CD14-positive monocyte (primary cell): ENCODE data around the gene WDFY4. TPM values are rescaled to one million over a fixed set of nuclear protein-coding genes. Genes with fewer than 3 reads are reported as not detected.

Experiments
- DNase-seq, 3 donors: peaks; one replicate each; pipeline ENCODE4 v3.0.0-alpha.2; 2011 to 2022
- H2AFZ ChIP-seq: 2 replicates; pipeline ENCODE4 v1.6.0; 2012; ENCODE audit warnings: mild to moderate bottlenecking, low read depth, low read length, inconsistent platforms; ENCODE audit not compliant: insufficient read depth, poor library complexity, severe bottlenecking
- H3K27ac ChIP-seq, 2 donors: 1 replicate in 1 of 2; 2 replicates in 1 of 2; pipeline ENCODE4 v1.5.1; 2012 to 2013; ENCODE audit warnings: low read length in 2 of 2, control low read depth in 1 of 2, inconsistent platforms in 1 of 2, low read depth in 1 of 2, mild to moderate bottlenecking in 1 of 2
- H3K27me3 ChIP-seq, 2 donors: one replicate each; pipeline versions ENCODE4 v1.6.0 to v1.6.1; 2011 to 2013; ENCODE audit warnings: low read length in 2 of 2; ENCODE audit not compliant: control insufficient read depth in 2 of 2, insufficient read depth in 2 of 2
- H3K36me3 ChIP-seq, 2 donors: replicated peaks in 1 of 2; 1 replicate in 1 of 2; 2 replicates in 1 of 2; pipeline versions ENCODE4 v1.5.1 to v1.6.1; 2012 to 2013; ENCODE audit warnings: low read length in 2 of 2, control low read depth in 1 of 2, inconsistent platforms in 1 of 2, mild to moderate bottlenecking in 1 of 2; ENCODE audit not compliant: insufficient read depth in 2 of 2, control insufficient read depth in 1 of 2
- H3K4me1 ChIP-seq, 2 donors: 1 replicate in 1 of 2; 2 replicates in 1 of 2; pipeline versions ENCODE4 v1.5.1 to v1.6.1; 2012 to 2013; ENCODE audit warnings: low read length in 2 of 2, control low read depth in 1 of 2, inconsistent platforms in 1 of 2, mild to moderate bottlenecking in 1 of 2, moderate library complexity in 1 of 2; ENCODE audit not compliant: insufficient read depth in 2 of 2, control insufficient read depth in 1 of 2
- H3K4me2 ChIP-seq: replicated peaks from 2 replicates; pipeline ENCODE3; 2012; ENCODE audit warnings: low read length, moderate library complexity, mild to moderate bottlenecking; ENCODE audit not compliant: poor library complexity, severe bottlenecking; ENCODE audit errors: extremely low read depth
- H3K4me3 ChIP-seq, 3 experiments: fragments of 200-600 bp in 1 of 3; sonication (generic) in 1 of 3; replicated peaks in 1 of 3; 1 replicate in 2 of 3; 2 replicates in 1 of 3; pipeline ENCODE4 v1.5.1; 2011 to 2013; ENCODE audit warnings: low read length in 3 of 3, mild to moderate bottlenecking in 3 of 3, control low read depth in 2 of 3, low read depth in 2 of 3, inconsistent platforms in 1 of 3, moderate library complexity in 1 of 3
- H3K79me2 ChIP-seq: 2 replicates; pipeline ENCODE4 v1.6.0; 2012; ENCODE audit warnings: mild to moderate bottlenecking, control low read depth, inconsistent platforms, low read length, moderate library complexity; ENCODE audit not compliant: insufficient read depth
- H3K9ac ChIP-seq: 2 replicates; pipeline ENCODE4 v1.6.0; 2017; ENCODE audit warnings: low read length, mild to moderate bottlenecking; ENCODE audit not compliant: insufficient read depth, poor library complexity, severe bottlenecking
- H3K9me3 ChIP-seq, 2 donors: replicated peaks in 1 of 2; 1 replicate in 1 of 2; 2 replicates in 1 of 2; pipeline versions ENCODE4 v1.5.1 to v1.6.1; 2012 to 2013; ENCODE audit warnings: low read length in 2 of 2, control low read depth in 1 of 2; ENCODE audit not compliant: control insufficient read depth in 1 of 2, insufficient read depth in 1 of 2
- H4K20me1 ChIP-seq: 2 replicates; pipeline ENCODE4 v1.6.0; 2012; ENCODE audit warnings: mild to moderate bottlenecking, low read length, control low read depth, moderate library complexity; ENCODE audit not compliant: insufficient read depth
- H3K27ac Mint-ChIP-seq, 7 donors: one replicate each; pipeline ENCODE4 v1.8.0; 2020; ENCODE audit warnings: mild to moderate bottlenecking in 7 of 7, mixed read lengths in 7 of 7, moderate library complexity in 6 of 7, inconsistent platforms in 2 of 7
- H3K27me3 Mint-ChIP-seq, 3 donors: one replicate each; pipeline ENCODE4 v1.8.0; 2021 to 2022; ENCODE audit warnings: low read depth in 3 of 3, mild to moderate bottlenecking in 3 of 3, mixed read lengths in 3 of 3, moderate library complexity in 3 of 3, inconsistent platforms in 1 of 3
- H3K36me3 Mint-ChIP-seq, 2 donors: one replicate each; pipeline ENCODE4 v1.8.0; 2020; ENCODE audit warnings: mixed read lengths in 2 of 2, inconsistent platforms in 1 of 2, mild to moderate bottlenecking in 1 of 2
- H3K4me1 Mint-ChIP-seq: one replicate; pipeline ENCODE4 v1.8.0; 2020; ENCODE audit warnings: mild to moderate bottlenecking, mixed read lengths
- H3K4me3 Mint-ChIP-seq, 2 donors: one replicate each; pipeline ENCODE4 v1.8.0; 2020; ENCODE audit warnings: mild to moderate bottlenecking in 2 of 2, mixed read lengths in 2 of 2, moderate library complexity in 1 of 2
- H3K9me3 Mint-ChIP-seq, 7 donors: one replicate each; pipeline ENCODE4 v1.8.0; 2020 to 2022; ENCODE audit warnings: mixed read lengths in 7 of 7, mild to moderate bottlenecking in 6 of 7, moderate library complexity in 6 of 7, inconsistent platforms in 2 of 7
- WGBS: methylation state at CpG from one replicate; pipeline ENCODE4 v1.1.5; 2013; ENCODE audit warnings: missing lambda C conversion rate; ENCODE audit not compliant: insufficient coverage; 5-methylcytosine and 5-hydroxymethylcytosine counted together
- intact Hi-C, 2 donors: fragments of 100-400 bp; cut with micrococcal nuclease; formaldehyde crosslinking; loops; one replicate each; pipeline versions ENCODE4 v1.15.0 to v1.15.1; 2023
- polyA plus RNA-seq, 3 donors: library from polyadenylated mRNA; depleted of rRNA in 1 of 3; unstranded in 2 of 3; stranded (reverse) in 1 of 3; fragments of 300-500 nt in 2 of 3; fragments of >200 nt in 1 of 3; fragmentation: Illumina TruSeq in 2 of 3; gene quantifications; 1 replicate in 2 of 3; 2 replicates in 1 of 3; pipeline ENCODE4 v1.2.3, GENCODE V29; 2012 to 2021
- TF ChIP-seq, protein P1 (sequence below): fragments of 200-600 bp; IDR thresholded peaks from one replicate; pipeline ENCODE4 v1.8.0; 2022; ENCODE audit warnings: antibody characterized with exemption, mild to moderate bottlenecking

Gene WDFY4
- polyA plus RNA-seq, 3 donors, result 7.5 to 36.1 (median 9.8) TPM

DNA sequence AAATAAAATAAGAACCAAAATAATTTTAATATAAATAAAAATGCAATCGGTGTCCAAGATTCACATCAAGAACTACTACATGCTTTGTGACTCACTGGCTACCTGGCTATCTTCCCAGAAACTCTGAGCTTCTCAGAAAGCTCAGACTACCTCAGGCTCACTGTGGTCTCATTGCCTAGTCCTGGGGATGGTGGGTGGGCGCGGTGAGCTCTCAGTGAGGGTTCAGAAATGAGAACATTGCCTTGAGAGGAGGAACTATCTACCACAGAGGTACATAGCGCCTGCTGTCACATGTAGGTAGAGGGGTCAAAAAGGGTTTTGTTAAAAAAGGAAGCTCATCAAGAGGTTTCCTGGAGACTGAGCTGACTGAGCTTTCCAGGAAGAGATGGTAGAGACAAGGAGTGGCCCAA lies 108.0 kb downstream of the WDFY4 start:
- Histone ChIP-seq H3K79me2 (no peaks in the 10 kb centered on the region), H2AFZ (no peak overlapping the region), H3K27me3 (no peaks in the 10 kb centered on the region), H4K20me1 (no peaks in the 10 kb centered on the region), H3K9ac (no peak overlapping the region), H3K36me3 (peaks cover 80 to 92% of the 10 kb centered on the region in 2 donors), H3K9me3 (no peaks in the 10 kb centered on the region), H3K27ac (no peak overlapping the region), H3K4me2 (no peak overlapping the region), H3K4me1 (peaks cover 19 to 28% of the 10 kb centered on the region in 2 donors), H3K4me3 (no peak overlapping the region)
- H3K4me3 Mint-ChIP-seq, result no peak overlapping the region
- intact Hi-C loops, result no loop called here
- TF ChIP-seq, protein P1, sequence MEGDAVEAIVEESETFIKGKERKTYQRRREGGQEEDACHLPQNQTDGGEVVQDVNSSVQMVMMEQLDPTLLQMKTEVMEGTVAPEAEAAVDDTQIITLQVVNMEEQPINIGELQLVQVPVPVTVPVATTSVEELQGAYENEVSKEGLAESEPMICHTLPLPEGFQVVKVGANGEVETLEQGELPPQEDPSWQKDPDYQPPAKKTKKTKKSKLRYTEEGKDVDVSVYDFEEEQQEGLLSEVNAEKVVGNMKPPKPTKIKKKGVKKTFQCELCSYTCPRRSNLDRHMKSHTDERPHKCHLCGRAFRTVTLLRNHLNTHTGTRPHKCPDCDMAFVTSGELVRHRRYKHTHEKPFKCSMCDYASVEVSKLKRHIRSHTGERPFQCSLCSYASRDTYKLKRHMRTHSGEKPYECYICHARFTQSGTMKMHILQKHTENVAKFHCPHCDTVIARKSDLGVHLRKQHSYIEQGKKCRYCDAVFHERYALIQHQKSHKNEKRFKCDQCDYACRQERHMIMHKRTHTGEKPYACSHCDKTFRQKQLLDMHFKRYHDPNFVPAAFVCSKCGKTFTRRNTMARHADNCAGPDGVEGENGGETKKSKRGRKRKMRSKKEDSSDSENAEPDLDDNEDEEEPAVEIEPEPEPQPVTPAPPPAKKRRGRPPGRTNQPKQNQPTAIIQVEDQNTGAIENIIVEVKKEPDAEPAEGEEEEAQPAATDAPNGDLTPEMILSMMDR, result no peak
- H3K27me3 Mint-ChIP-seq, result peaks cover 0 to 2% (median 0%) of the 10 kb centered on the region in 3 donors
- H3K36me3 Mint-ChIP-seq, result peaks cover 45 to 48% of the 10 kb centered on the region in 2 donors
- peak overlapping the region in 2 of 7 donors; percentile 55 to 66 for H3K27ac Mint-ChIP-seq
- 100% methylated on average over 1 of the region's 4 CpGs for WGBS
- peaks cover 29% of the 10 kb centered on the region for H3K4me1 Mint-ChIP-seq
- peaks cover 0 to 5% (median 0%) of the 10 kb centered on the region in 7 donors for H3K9me3 Mint-ChIP-seq
- peak in 1 of 3 donors; percentile 0 for DNase-seq

DNA sequence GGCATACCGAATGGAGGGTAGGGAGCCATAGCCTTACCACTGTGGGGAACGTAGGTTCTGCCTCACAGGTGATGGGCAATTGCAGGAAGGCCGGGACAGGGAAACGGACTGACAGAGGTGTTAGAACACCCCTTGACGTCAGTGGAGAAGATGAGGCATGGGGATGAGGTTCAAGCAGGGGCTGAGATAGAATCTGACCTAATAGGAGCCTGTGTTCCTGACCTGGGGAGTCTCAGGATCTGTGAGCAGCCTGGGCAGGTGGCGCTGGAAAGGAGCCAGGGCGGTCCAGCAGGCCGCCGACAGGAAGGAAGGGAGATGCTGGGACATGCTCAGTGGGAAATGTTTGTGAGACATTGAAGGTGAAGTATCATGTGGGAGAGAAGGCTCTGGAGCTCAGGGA lies 109.4 kb downstream of the WDFY4 start:
- peaks cover 34% of the 10 kb centered on the region for H3K4me1 Mint-ChIP-seq
- intact Hi-C loops, result no loop called here
- H3K9me3 ChIP-seq, result no peaks in the 10 kb centered on the region
- no peak overlapping the region for H3K4me3 ChIP-seq
- H3K4me1 ChIP-seq, result peaks cover 25 to 29% of the 10 kb centered on the region in 2 donors
- no peak overlapping the region for H2AFZ ChIP-seq
- H3K27ac ChIP-seq, result no peak overlapping the region
- no peak overlapping the region for H3K9ac ChIP-seq
- no peak overlapping the region for H3K4me2 ChIP-seq
- TF ChIP-seq, protein P1, result no peak
- H3K4me3 Mint-ChIP-seq, result no peak overlapping the region
- H3K36me3 ChIP-seq, result peaks cover 74 to 82% of the 10 kb centered on the region in 2 donors
- H3K27ac Mint-ChIP-seq, result no peak overlapping the region
- H3K79me2 ChIP-seq, result no peaks in the 10 kb centered on the region
- WGBS, result 92% methylated on average over 8 of the region's 9 CpGs
- no peak for DNase-seq
- H3K9me3 Mint-ChIP-seq, result no peaks in the 10 kb centered on the region
- peaks cover 37% of the 10 kb centered on the region in 2 donors for H3K36me3 Mint-ChIP-seq
- H4K20me1 ChIP-seq, result no peaks in the 10 kb centered on the region
- no peaks in the 10 kb centered on the region for H3K27me3 ChIP-seq
- H3K27me3 Mint-ChIP-seq, result no peaks in the 10 kb centered on the region
